ENCODE results near the gene SNX5. TPM values are rescaled to one million over a fixed set of nuclear protein-coding genes. Genes with fewer than 3 reads are reported as not detected.
A peak's percentile ranks its signal among the peaks of the same experiment; 100 is the strongest.

The SNX5 gene
- total and polyA plus RNA-seq, 2 of the 13 experiments (the other 11 are each of a cell fraction or from before 2014, with no cell fraction given), result 664 to 1,040 TPM

GRCh38 chr20:17985388-17986018 is 16.9 kb upstream of the SNX5 start (continued):
- TF ChIP-seq PITX1 (CRISPR knock-in tag; IDR thresholded peaks at IDR 0.05), result peak; percentile 70; the same call in 1 of the 2 replicates
- 0 out of 2 replicates have a peak, but pooled peaks have one; percentile 54 for TF ChIP-seq ZSCAN21 (CRISPR knock-in tag; IDR thresholded peaks at IDR 0.05; ENCODE audit: borderline replicate concordance)
- TF ChIP-seq PRPF4 (IDR thresholded peaks at IDR 0.05; ENCODE audit: low read depth, low read length, poor library complexity, severe bottlenecking), result no peak
- TF ChIP-seq CENPBD1 (CRISPR knock-in tag; IDR thresholded peaks at IDR 0.05; ENCODE audit: borderline replicate concordance, low read depth), result no peak; the same call in 1 of the 2 replicates
- TF ChIP-seq ZNF609 (CRISPR knock-in tag; IDR thresholded peaks at IDR 0.05; ENCODE audit: borderline replicate concordance), result peak; percentile 54; the same call in 1 of the 2 replicates
- no peak for TF ChIP-seq ZBTB38 (CRISPR knock-in tag; IDR thresholded peaks at IDR 0.05)
- TF ChIP-seq NR2F1 (CRISPR knock-in tag; IDR thresholded peaks at IDR 0.05), result peak; percentile 38 to 48; a peak in 1 of 4 replicates
- TF ChIP-seq ZNF781 (CRISPR knock-in tag; IDR thresholded peaks at IDR 0.05; ENCODE audit: borderline replicate concordance, not compliant biosample characterization), result no peak
- TF ChIP-seq MIER3 (CRISPR knock-in tag; IDR thresholded peaks at IDR 0.05; ENCODE audit: borderline replicate concordance), result peak; percentile 96; the same call in 1 of the 2 replicates
- TF ChIP-seq ZNF710 (CRISPR knock-in tag; IDR thresholded peaks at IDR 0.05; ENCODE audit: borderline replicate concordance), result peak; percentile 42; the same call in 1 of the 2 replicates
- TF ChIP-seq ZFP36L1 (CRISPR knock-in tag; IDR thresholded peaks at IDR 0.05), result peak; percentile 65; the same call in 1 of the 2 replicates
- no peak for TF ChIP-seq ZNF253 (CRISPR knock-in tag; IDR thresholded peaks at IDR 0.05; ENCODE audit: borderline replicate concordance)
- peak; percentile 92 for TF ChIP-seq ZNF644 (CRISPR knock-in tag; IDR thresholded peaks at IDR 0.05; ENCODE audit: low read depth)
- TF ChIP-seq ESRRA (CRISPR knock-in tag; IDR thresholded peaks at IDR 0.05; ENCODE audit: low read depth), result peak; percentile 71; the same call in 1 of the 2 replicates
- peak; percentile 92 for TF ChIP-seq FOXJ3 (CRISPR knock-in tag; IDR thresholded peaks at IDR 0.05; ENCODE audit: borderline replicate concordance)
- TF ChIP-seq SPEN (CRISPR knock-in tag; IDR thresholded peaks at IDR 0.05; ENCODE audit: low read depth), result peak; percentile 40; the same call in 1 of the 2 replicates
- TF ChIP-seq SP140L (CRISPR knock-in tag; IDR thresholded peaks at IDR 0.05; ENCODE audit: borderline replicate concordance), result peak; percentile 96; the same call in 1 of the 2 replicates
- TF ChIP-seq HNF1B (CRISPR knock-in tag; IDR thresholded peaks at IDR 0.05), result peak; percentile 23; the same call in 1 of the 2 replicates
